Caco-2 (cell line): Measurements from ENCODE around the gene COQ10B. TPM values are rescaled to one million over a fixed set of nuclear protein-coding genes. Genes with fewer than 3 reads are reported as not detected.
"Not testable (repeated sequence)": the region's sequence is repeated elsewhere in the genome, so short reads cannot be mapped to it uniquely, and the experiment has no call there.

Source experiments
- BruUV-seq: library from RNA; stranded (reverse); fragments of 400-500 nt; replicated peaks from 2 replicates; lab custom pipeline; 2021; lab: Mats Ljungman, UMichigan
- CTCF ChIA-PET: fragments of 300-600 bp; sonication (Branson Sonifier 250); formaldehyde crosslinking; loops from one replicate; lab custom pipeline; 2022; ENCODE audit warnings: antibody characterized with exemption; lab: Charles Lee
- POLR2A ChIA-PET: fragments of 300-600 bp; sonication (Branson Sonifier 250); formaldehyde crosslinking; loops from one replicate; lab custom pipeline; 2022; ENCODE audit warnings: antibody characterized with exemption; lab: Charles Lee
- DNase-seq, 2 experiments: peaks; one replicate each; pipeline versions ENCODE4 v3.0.0 to v3.0.0-alpha.2; 2020 to 2022
- H3K27me3 ChIP-seq: replicated peaks from 2 replicates; pipeline ENCODE4 v1.6.0; 2011; ENCODE audit warnings: low read length; ENCODE audit not compliant: control insufficient read depth, insufficient read depth
- H3K36me3 ChIP-seq: 2 replicates; pipeline ENCODE4 v1.5.1; 2011; ENCODE audit warnings: low read length; ENCODE audit not compliant: control insufficient read depth, insufficient read depth
- H3K4me1 ChIP-seq: fragments of 250-450 bp; sonication (Bioruptor Pico); 2 replicates; pipeline ENCODE4 v1.5.1; 2020; ENCODE audit warnings: mild to moderate bottlenecking
- H3K4me3 ChIP-seq: 2 replicates; pipeline ENCODE4 v1.5.1; 2011; ENCODE audit warnings: low read depth, mild to moderate bottlenecking, control low read depth, low read length
- H3K9me3 ChIP-seq: fragments of 250-450 bp; sonication (Bioruptor Pico); 2 replicates; pipeline ENCODE4 v1.5.1; 2020; ENCODE audit warnings: mild to moderate bottlenecking, moderate library complexity
- H3K27ac Mint-ChIP-seq: one replicate; pipeline ENCODE4 v1.8.0; 2022; ENCODE audit warnings: mixed read lengths; ENCODE audit not compliant: unreplicated experiment
- H3K27me3 Mint-ChIP-seq: one replicate; pipeline ENCODE4 v1.8.0; 2022; ENCODE audit warnings: mixed read lengths; ENCODE audit not compliant: insufficient read depth, unreplicated experiment
- H3K36me3 Mint-ChIP-seq: one replicate; pipeline ENCODE4 v1.8.0; 2022; ENCODE audit warnings: mild to moderate bottlenecking, mixed read lengths; ENCODE audit not compliant: insufficient read depth, unreplicated experiment
- H3K4me1 Mint-ChIP-seq: one replicate; pipeline ENCODE4 v1.8.0; 2022; ENCODE audit warnings: low read depth, mixed read lengths; ENCODE audit not compliant: unreplicated experiment
- H3K4me3 Mint-ChIP-seq: one replicate; pipeline ENCODE4 v1.8.0; 2022; ENCODE audit warnings: mild to moderate bottlenecking, moderate library complexity, mixed read lengths; ENCODE audit not compliant: unreplicated experiment
- H3K9me3 Mint-ChIP-seq: one replicate; pipeline ENCODE4 v1.8.0; 2022; ENCODE audit warnings: mixed read lengths; ENCODE audit not compliant: unreplicated experiment
- CTCF ChIP-seq, 2 experiments: fragments of 200-600 bp in 1 of 2; IDR thresholded peaks; 1 replicate in 1 of 2; 2 replicates in 1 of 2; pipeline versions ENCODE4 v1.5.1 to v1.8.0; 2011 to 2022; ENCODE audit warnings: antibody characterized with exemption in 1 of 2, control low read depth in 1 of 2, inconsistent platforms in 1 of 2, low read depth in 1 of 2, low read length in 1 of 2, mild to moderate bottlenecking in 1 of 2, moderate library complexity in 1 of 2; ENCODE audit not compliant: insufficient read depth in 1 of 2, severe bottlenecking in 1 of 2, unreplicated experiment in 1 of 2
- intact Hi-C: fragments of 100-400 bp; cut with micrococcal nuclease; formaldehyde crosslinking; loops from one replicate; pipeline ENCODE4 v1.10.0; 2022; ENCODE audit not compliant: unreplicated experiment
- total RNA-seq: library from RNA; stranded (reverse); gene quantifications from 2 replicates; pipeline ENCODE4 v1.2.3, GENCODE V29; 2022

The COQ10B gene
- total RNA-seq, 1 experiment from 2014 or later = 22.5 TPM

GRCh38 chr2:197480165-197481036 lies 27.0 kb downstream of the COQ10B start:
- BruUV-seq = no TSS peak
- no peak overlapping the region for H3K4me3 Mint-ChIP-seq
- 0 out of 2 replicates have a peak, but pooled peaks cover 9% of the 10 kb centered on the region for H3K4me1 ChIP-seq
- DNase-seq = no peak
- H3K4me1 Mint-ChIP-seq = no peaks in the 10 kb centered on the region
- ChIA-PET POLR2A (no interaction called here), CTCF (no interaction called here)
- peaks cover 10% of the 10 kb centered on the region for H3K9me3 Mint-ChIP-seq
- TF ChIP-seq CTCF (IDR thresholded peaks at IDR 0.05; ENCODE audit: insufficient read depth in 1 of 2, low read depth in 1 of 2, low read length in 1 of 2, severe bottlenecking in 1 of 2, unreplicated experiment in 1 of 2) = no peak
- H3K27me3 Mint-ChIP-seq = no peaks in the 10 kb centered on the region
- peaks cover 9% of the 10 kb centered on the region for H3K9me3 ChIP-seq
- H3K36me3 ChIP-seq = no peaks in the 10 kb centered on the region; the same call in 1 of the 2 replicates
- intact Hi-C loops = loop anchor here (2.0 kb wide), 1 partner anchor 20 kb away; no protein-coding TSS in a partner anchor
- H3K27ac Mint-ChIP-seq = no peak overlapping the region
- H3K36me3 Mint-ChIP-seq = peaks cover 58% of the 10 kb centered on the region
- no peaks in the 10 kb centered on the region for H3K27me3 ChIP-seq
- H3K4me3 ChIP-seq = no peak overlapping the region

- POLR2A ChIA-PET = interaction anchor here (1.1 kb wide), 1 partner anchor 31 kb away, joined by 3 read pairs; the partner anchor contains the start of gene COQ10B
- H3K27me3 ChIP-seq, H3K9me3 ChIP-seq, CTCF ChIA-PET, H3K9me3 Mint-ChIP-seq, H3K4me3 Mint-ChIP-seq, intact Hi-C loops, H3K4me1 Mint-ChIP-seq, H3K4me1 ChIP-seq, BruUV-seq, H3K27me3 Mint-ChIP-seq, DNase-seq, H3K4me3 ChIP-seq, H3K36me3 ChIP-seq: not testable (repeated sequence)
- Mint-ChIP-seq H3K27ac (peak overlapping the region; percentile 34), H3K36me3 (peaks cover 77% of the 10 kb centered on the region)
These were observed 30.9 kb downstream of the COQ10B start for GRCh38 chr2:197484248-197484647.

- no peak for TF ChIP-seq CTCF (IDR thresholded peaks at IDR 0.05; ENCODE audit: insufficient read depth in 1 of 2, low read depth in 1 of 2, low read length in 1 of 2, severe bottlenecking in 1 of 2, unreplicated experiment in 1 of 2)
- Histone ChIP-seq H3K4me1 (0 out of 2 replicates have a peak, but pooled peaks cover 4% of the 10 kb centered on the region), H3K36me3 (peaks cover 2% of the 10 kb centered on the region; the same call in 1 of the 2 replicates), H3K27me3 (no peaks in the 10 kb centered on the region), H3K9me3 (peaks cover 9% of the 10 kb centered on the region), H3K4me3 (no peak overlapping the region)
- DNase-seq = no peak
- Mint-ChIP-seq H3K4me1 (no peaks in the 10 kb centered on the region), H3K27ac (no peak overlapping the region), H3K9me3 (peaks cover 10% of the 10 kb centered on the region), H3K36me3 (peaks cover 94% of the 10 kb centered on the region), H3K27me3 (no peaks in the 10 kb centered on the region), H3K4me3 (no peak overlapping the region)
- intact Hi-C loops = no loop called here
- ChIA-PET CTCF (no interaction called here), POLR2A (no interaction called here)
- no TSS peak for BruUV-seq
These were observed 32.8 kb downstream of the COQ10B start for GRCh38 chr2:197486175-197486574.
